Lung microvascular endothelial cell (primary cell): Measurements from ENCODE around the gene DCAF11. TPM values are rescaled to one million over a fixed set of nuclear protein-coding genes. Genes with fewer than 3 reads are reported as not detected.

Source experiments
- DNase-seq, 2 donors: peaks; one replicate each; pipeline versions ENCODE4 v3.0.0 to v3.0.0-alpha.2; 2010; ENCODE audit warnings: low read depth in 2 of 2
- total RNA-seq: library from RNA; depleted of rRNA; stranded (reverse); fragments of >200 nt; gene quantifications from 2 replicates; pipeline ENCODE4 v1.2.1, GENCODE V29; 2014

Gene DCAF11
- total RNA-seq, 1 donor from 2014 or later: 77.8 TPM

- no peak for DNase-seq
Observed at GRCh38 chr14:24078146-24078545, 36.4 kb upstream of the DCAF11 start.

- no peak for DNase-seq
Observed at GRCh38 chr14:24079491-24080141, 35.0 kb upstream of the DCAF11 start.

- DNase-seq: no peak
Observed at GRCh38 chr14:24080142-24080530, 34.4 kb upstream of the DCAF11 start.

GRCh38 chr14:24080888-24081738 is 33.5 kb upstream of the DCAF11 start:
- peak; percentile 22 to 39 for DNase-seq

GRCh38 chr14:24081739-24082211 is 32.8 kb upstream of the DCAF11 start:
- DNase-seq: no peak

GRCh38 chr14:24082411-24083080 is 32.0 kb upstream of the DCAF11 start:
- no peak for DNase-seq

GRCh38 chr14:24083462-24083861 is 31.1 kb upstream of the DCAF11 start:
- DNase-seq: no peak

GRCh38 chr14:24084440-24084839 is 30.1 kb upstream of the DCAF11 start:
- DNase-seq: no peak

- DNase-seq: no peak
Observed at GRCh38 chr14:24085215-24085614, 29.4 kb upstream of the DCAF11 start.

GRCh38 chr14:24086193-24086955 is 28.2 kb upstream of the DCAF11 start:
- no peak for DNase-seq

GRCh38 chr14:24087004-24087403 is 27.6 kb upstream of the DCAF11 start:
- no peak for DNase-seq

GRCh38 chr14:24088095-24088494 is 26.5 kb upstream of the DCAF11 start:
- DNase-seq: no peak

- DNase-seq: no peak
Observed at GRCh38 chr14:24089890-24090289, 24.7 kb upstream of the DCAF11 start.

- DNase-seq: no peak
Observed at GRCh38 chr14:24092110-24092504, 22.5 kb upstream of the DCAF11 start.

- DNase-seq: no peak
Observed at GRCh38 chr14:24092505-24093206, 21.9 kb upstream of the DCAF11 start.

- no peak for DNase-seq
Observed at GRCh38 chr14:24093207-24093900, 21.2 kb upstream of the DCAF11 start.

- DNase-seq: peak; percentile 48 to 69
Observed at GRCh38 chr14:24093901-24094840, 20.4 kb upstream of the DCAF11 start, which contains the start of gene PCK2. Gene PCK2, plus strand, starts transcription at chr14:24094311. Its CDS starts 95 bp downstream, at chr14:24094406.

GRCh38 chr14:24094841-24095270 is 19.7 kb upstream of the DCAF11 start:
- DNase-seq: peak in 1 of 2 donors; percentile 25
